IPS DF 6.9 (cell line): ENCODE results near the gene PPP1R1B.

Source experiments
- DNase-seq: peaks from one replicate; pipeline ENCODE4 v3.0.0-alpha.2; 2013; ENCODE audit warnings: low read depth, low spot score
- H3K27ac ChIP-seq: one replicate; pipeline ENCODE4 v1.5.1; 2013; ENCODE audit warnings: low read length, control low read depth
- H3K27me3 ChIP-seq: 2 replicates; pipeline ENCODE4 v1.6.1; 2013; ENCODE audit warnings: mild to moderate bottlenecking, low read length; ENCODE audit not compliant: control insufficient read depth, insufficient read depth
- H3K36me3 ChIP-seq: 2 replicates; pipeline ENCODE4 v1.6.1; 2013; ENCODE audit warnings: low read length; ENCODE audit not compliant: control insufficient read depth, insufficient read depth
- H3K4me1 ChIP-seq: 2 replicates; pipeline ENCODE4 v1.6.1; 2013; ENCODE audit warnings: low read length; ENCODE audit not compliant: control insufficient read depth, insufficient read depth
- H3K4me3 ChIP-seq: 2 replicates; pipeline ENCODE4 v1.5.1; 2013; ENCODE audit warnings: mild to moderate bottlenecking, low read length
- H3K9me3 ChIP-seq: 2 replicates; pipeline ENCODE4 v1.6.1; 2013; ENCODE audit warnings: low read length, inconsistent platforms; ENCODE audit not compliant: control insufficient read depth, insufficient read depth
- WGBS: extraction: QIAGEN DNeasy Blood & Tissue Kit; methylation state at CpG from one replicate; pipeline ENCODE4 v1.1.7; 2013; ENCODE audit warnings: mixed read lengths, missing lambda C conversion rate; ENCODE audit not compliant: insufficient read length, insufficient coverage; 5-methylcytosine and 5-hydroxymethylcytosine counted together

PPP1R1B gene

DNA sequence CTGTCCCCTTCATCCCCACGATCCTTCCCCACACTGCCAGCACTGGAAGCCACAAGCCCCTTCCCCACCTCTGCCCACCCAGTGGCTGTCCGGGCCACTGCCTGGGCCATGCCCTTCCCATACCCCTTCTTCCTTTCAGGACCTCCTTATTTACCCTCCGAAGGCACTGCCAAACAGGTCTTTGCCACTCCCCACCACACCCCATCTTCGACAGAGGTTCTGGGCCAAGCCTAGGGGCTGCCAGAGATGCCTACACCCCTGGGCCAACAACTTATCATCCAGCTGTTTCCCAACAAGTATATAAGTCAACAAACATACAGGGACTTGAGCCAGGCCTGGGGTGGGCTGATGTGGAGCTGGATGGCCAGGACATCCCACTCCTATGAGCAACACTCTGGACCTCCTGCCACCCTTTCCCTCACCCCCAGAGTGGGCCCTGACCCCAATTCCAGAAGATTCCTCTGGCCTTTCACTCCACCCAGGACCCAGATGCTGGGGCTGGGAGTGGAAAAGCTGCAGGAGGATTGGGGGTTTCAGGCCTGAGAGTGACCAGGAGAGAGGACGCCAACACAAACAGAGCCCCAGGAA lies 1.5 kb upstream of the PPP1R1B start:
- H3K27me3 ChIP-seq: peaks cover 8% of the 10 kb centered on the region
- H3K36me3 ChIP-seq: no peaks in the 10 kb centered on the region
- no CpG with 5 or more reads among the region's 5 CpGs for WGBS
- H3K4me1 ChIP-seq: peaks cover 15% of the 10 kb centered on the region
- H3K27ac ChIP-seq: no peak overlapping the region
- no peak for DNase-seq
- H3K4me3 ChIP-seq: no peak overlapping the region
- H3K9me3 ChIP-seq: no peaks in the 10 kb centered on the region

GRCh38 chr17:39627047-39627711 lies 427 bp downstream of the PPP1R1B start:
- H3K4me1 ChIP-seq: peaks cover 18% of the 10 kb centered on the region
- no peak overlapping the region for H3K27ac ChIP-seq
- H3K9me3 ChIP-seq: no peaks in the 10 kb centered on the region
- no peaks in the 10 kb centered on the region for H3K36me3 ChIP-seq
- peak overlapping the region; percentile 53 for H3K4me3 ChIP-seq
- DNase-seq: no peak
- WGBS: no CpG with 5 or more reads among the region's 72 CpGs
- H3K27me3 ChIP-seq: peaks cover 8% of the 10 kb centered on the region

GRCh38 chr17:39627712-39628516 lies 1.2 kb downstream of the PPP1R1B start:
- Histone ChIP-seq H3K9me3 (no peaks in the 10 kb centered on the region), H3K36me3 (no peaks in the 10 kb centered on the region), H3K4me1 (peaks cover 18% of the 10 kb centered on the region), H3K4me3 (peak overlapping the region; percentile 53; the same call in 1 of the 2 replicates), H3K27me3 (peaks cover 8% of the 10 kb centered on the region), H3K27ac (no peak overlapping the region)
- DNase-seq: no peak
- no CpG with 5 or more reads among the region's 16 CpGs for WGBS

DNA sequence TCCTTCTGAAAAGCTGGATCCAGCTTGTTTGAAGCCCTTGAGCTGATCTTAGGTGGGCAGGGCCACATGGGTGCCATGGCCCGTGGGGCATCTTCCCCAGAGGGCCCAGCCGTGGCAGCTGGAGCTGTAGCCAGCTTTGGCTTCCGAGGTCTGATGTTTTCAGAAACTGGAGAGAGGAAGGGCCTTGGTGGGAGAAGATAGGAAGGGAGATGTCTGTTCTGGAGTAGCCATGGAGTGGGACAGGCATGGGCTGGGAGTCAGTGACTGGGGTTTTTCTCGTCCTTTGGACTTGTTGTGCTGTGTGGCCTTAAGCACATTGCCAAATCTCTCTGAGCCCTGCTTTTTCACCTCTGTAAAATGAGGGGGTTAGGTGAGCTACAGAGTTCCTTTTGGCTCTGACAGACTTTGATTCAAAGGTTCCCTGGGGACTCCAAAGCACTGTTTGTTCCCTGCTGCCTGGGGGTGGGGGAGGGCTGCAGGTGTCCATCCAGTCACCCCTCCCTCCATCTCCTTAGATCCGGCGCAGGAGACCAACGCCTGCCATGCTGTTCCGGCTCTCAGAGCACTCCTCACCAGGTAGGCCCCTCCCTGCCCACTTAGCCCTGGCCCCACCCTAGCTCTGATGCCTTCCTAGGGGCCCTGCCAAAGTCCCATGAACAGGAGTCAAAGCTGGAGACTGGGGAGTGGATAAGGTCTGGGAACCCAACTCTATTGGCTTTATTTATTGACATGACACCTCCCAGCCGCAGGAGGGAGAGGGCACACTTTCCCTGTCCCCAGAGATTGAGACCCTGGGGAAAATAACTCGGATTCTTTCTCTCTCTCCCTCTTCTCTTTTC lies 2.1 kb downstream of the PPP1R1B start:
- Histone ChIP-seq H3K4me1 (peaks cover 18% of the 10 kb centered on the region), H3K9me3 (no peaks in the 10 kb centered on the region), H3K4me3 (no peak overlapping the region), H3K27ac (no peak overlapping the region), H3K36me3 (no peaks in the 10 kb centered on the region), H3K27me3 (peaks cover 8% of the 10 kb centered on the region)
- no CpG with 5 or more reads among the region's 10 CpGs for WGBS
- no peak for DNase-seq

GRCh38 chr17:39629494-39629880 lies 2.7 kb downstream of the PPP1R1B start:
- H3K27me3 ChIP-seq: peaks cover 8% of the 10 kb centered on the region
- H3K4me3 ChIP-seq: no peak overlapping the region
- no peaks in the 10 kb centered on the region for H3K9me3 ChIP-seq
- no peak overlapping the region for H3K27ac ChIP-seq
- WGBS: no CpG with 5 or more reads among the region's 3 CpGs
- peaks cover 19% of the 10 kb centered on the region for H3K4me1 ChIP-seq
- no peaks in the 10 kb centered on the region for H3K36me3 ChIP-seq
- no peak for DNase-seq

GRCh38 chr17:39629898-39630297 lies 3.1 kb downstream of the PPP1R1B start:
- no peak overlapping the region for H3K27ac ChIP-seq
- H3K27me3 ChIP-seq: peaks cover 6% of the 10 kb centered on the region
- H3K4me3 ChIP-seq: no peak overlapping the region
- H3K9me3 ChIP-seq: no peaks in the 10 kb centered on the region
- no peak for DNase-seq
- peaks cover 19% of the 10 kb centered on the region for H3K4me1 ChIP-seq
- no CpG with 5 or more reads among the region's 12 CpGs for WGBS
- H3K36me3 ChIP-seq: no peaks in the 10 kb centered on the region

DNA sequence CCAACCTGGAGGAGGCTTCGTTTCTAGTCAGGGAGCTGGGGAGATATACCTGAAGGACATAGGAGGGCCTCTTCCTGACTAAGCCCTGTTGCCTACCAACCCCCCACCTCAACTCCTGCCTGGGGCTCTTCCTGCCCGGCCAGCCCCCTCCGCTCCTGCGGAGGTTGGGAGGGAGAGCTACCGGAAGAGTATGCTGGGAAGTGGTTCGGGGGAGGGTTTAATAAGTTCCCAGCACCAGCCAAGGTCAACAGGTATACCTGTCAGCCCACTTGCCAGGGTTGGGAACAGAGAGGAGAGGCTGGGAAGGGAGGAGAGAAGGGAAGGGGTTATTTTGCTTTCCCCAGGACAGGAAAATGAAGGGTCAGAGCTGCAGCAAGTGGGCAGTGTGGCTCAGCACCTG lies 4.7 kb downstream of the PPP1R1B start:
- no CpG with 5 or more reads among the region's 6 CpGs for WGBS
- Histone ChIP-seq H3K36me3 (no peaks in the 10 kb centered on the region), H3K9me3 (no peaks in the 10 kb centered on the region), H3K27ac (no peak overlapping the region), H3K27me3 (peaks cover 4% of the 10 kb centered on the region), H3K4me1 (peaks cover 18% of the 10 kb centered on the region), H3K4me3 (no peak overlapping the region)
- no peak for DNase-seq

DNA sequence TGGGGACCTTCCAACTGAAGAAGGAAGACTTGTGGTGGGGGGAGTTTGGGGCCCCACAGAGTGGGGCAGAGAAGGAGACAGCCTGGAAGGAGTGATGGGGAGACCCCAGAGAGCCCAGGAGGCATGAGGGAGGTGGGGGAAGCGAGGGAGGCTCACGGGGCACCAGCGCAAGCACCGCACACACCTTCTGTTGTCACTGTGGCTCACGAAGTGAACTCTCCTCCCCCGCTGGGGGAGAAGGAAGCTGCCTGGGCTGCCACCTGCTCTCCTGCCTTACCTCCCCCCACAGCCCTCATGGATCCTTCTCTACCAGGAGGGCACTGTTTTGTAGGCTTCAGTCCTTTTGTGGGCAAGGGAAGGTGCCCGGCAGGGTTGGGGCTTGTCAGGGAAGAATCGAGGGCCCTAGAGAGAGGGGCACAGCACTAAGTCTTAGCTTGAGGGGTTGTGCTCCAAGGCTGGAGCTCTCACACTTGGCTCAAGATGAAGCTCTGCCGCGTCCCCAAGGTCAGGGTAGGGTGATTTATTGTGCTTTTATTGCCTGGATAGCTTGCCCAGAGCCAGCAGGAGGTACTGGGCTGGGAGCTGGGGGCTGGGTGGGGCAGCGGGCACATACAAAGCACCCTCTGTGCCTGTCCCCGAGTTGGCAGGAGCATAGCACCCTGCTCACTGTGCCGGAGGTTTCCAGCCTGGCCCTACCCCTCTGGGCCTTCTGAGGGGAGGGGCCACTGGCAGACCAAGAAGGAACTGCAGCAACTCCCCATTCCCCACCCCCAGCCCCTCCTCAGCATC lies 5.6 kb downstream of the PPP1R1B start:
- H3K9me3 ChIP-seq: no peaks in the 10 kb centered on the region
- H3K4me1 ChIP-seq: peaks cover 18% of the 10 kb centered on the region
- H3K36me3 ChIP-seq: no peaks in the 10 kb centered on the region
- H3K27me3 ChIP-seq: peaks cover 4% of the 10 kb centered on the region
- H3K4me3 ChIP-seq: no peak overlapping the region
- WGBS: no CpG with 5 or more reads among the region's 13 CpGs
- no peak overlapping the region for H3K27ac ChIP-seq
- DNase-seq: no peak

GRCh38 chr17:39633570-39634183 lies 6.9 kb downstream of the PPP1R1B start:
- DNase-seq: no peak
- Histone ChIP-seq H3K27ac (no peak overlapping the region), H3K4me3 (no peak overlapping the region), H3K9me3 (no peaks in the 10 kb centered on the region), H3K27me3 (no peaks in the 10 kb centered on the region), H3K36me3 (no peaks in the 10 kb centered on the region), H3K4me1 (peaks cover 11% of the 10 kb centered on the region)
- WGBS: no CpG with 5 or more reads among the region's 8 CpGs
